ENCODE data around the gene CENPP.

DNA sequence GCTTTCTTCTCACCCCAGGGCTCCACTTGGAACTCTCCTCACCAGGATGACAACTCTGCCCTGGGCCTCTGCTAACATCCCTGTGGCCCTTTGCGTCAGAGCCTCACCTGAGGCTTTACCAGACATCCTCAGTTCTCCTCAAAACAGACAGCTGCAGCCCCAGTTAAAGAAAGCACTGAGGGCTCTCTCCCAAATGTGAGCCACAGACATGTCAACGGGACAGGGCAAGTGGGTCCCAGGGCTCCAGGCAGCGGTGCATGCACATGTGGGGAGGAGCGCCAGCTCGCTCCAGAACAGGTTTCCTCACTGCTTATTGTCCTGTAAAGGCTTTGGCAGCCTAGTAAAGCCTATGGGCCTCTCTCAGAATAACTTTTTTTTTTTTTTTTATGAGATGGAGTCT is 306.9 kb downstream of the CENPP start:
- TF ChIP-seq, protein P1, sequence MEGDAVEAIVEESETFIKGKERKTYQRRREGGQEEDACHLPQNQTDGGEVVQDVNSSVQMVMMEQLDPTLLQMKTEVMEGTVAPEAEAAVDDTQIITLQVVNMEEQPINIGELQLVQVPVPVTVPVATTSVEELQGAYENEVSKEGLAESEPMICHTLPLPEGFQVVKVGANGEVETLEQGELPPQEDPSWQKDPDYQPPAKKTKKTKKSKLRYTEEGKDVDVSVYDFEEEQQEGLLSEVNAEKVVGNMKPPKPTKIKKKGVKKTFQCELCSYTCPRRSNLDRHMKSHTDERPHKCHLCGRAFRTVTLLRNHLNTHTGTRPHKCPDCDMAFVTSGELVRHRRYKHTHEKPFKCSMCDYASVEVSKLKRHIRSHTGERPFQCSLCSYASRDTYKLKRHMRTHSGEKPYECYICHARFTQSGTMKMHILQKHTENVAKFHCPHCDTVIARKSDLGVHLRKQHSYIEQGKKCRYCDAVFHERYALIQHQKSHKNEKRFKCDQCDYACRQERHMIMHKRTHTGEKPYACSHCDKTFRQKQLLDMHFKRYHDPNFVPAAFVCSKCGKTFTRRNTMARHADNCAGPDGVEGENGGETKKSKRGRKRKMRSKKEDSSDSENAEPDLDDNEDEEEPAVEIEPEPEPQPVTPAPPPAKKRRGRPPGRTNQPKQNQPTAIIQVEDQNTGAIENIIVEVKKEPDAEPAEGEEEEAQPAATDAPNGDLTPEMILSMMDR (conservative IDR thresholded peaks at IDR 0.05; ENCODE audit: low read depth, low read length): no peak
- TF ChIP-seq EZH2 (IDR thresholded peaks at IDR 0.05; ENCODE audit: borderline replicate concordance, low read depth, low read length, poor library complexity, severe bottlenecking): no peak

All from A673 (cell line).